ENCODE measurements around the gene RAB11FIP3. TPM values are rescaled to one million over a fixed set of nuclear protein-coding genes. Genes with fewer than 3 reads are reported as not detected.

Gene RAB11FIP3
- total RNA-seq, 1 experiment from 2014 or later = 37.1 TPM

GRCh38 chr16:454397-454940 lies 29.0 kb downstream of the RAB11FIP3 start:
- peaks cover 3% of the 10 kb centered on the region; the same call in 1 of the 2 replicates for H3K4me1 ChIP-seq (ENCODE audit: insufficient read depth, low read length)
- H2BK20ac ChIP-seq (ENCODE audit: low read depth, low read length, poor library complexity, severe bottlenecking) = no peak overlapping the region
- H3K4me3 Mint-ChIP-seq = no peak overlapping the region
- peaks cover 18 to 31% of the 10 kb centered on the region in 2 experiments for H3K4me1 Mint-ChIP-seq
- no peaks in the 10 kb centered on the region for H3K79me2 ChIP-seq (ENCODE audit: insufficient read depth, low read length)
- no peaks in the 10 kb centered on the region; a peak in 1 of 7 replicates for H3K36me3 Mint-ChIP-seq (ENCODE audit: insufficient read depth in 1 of 3, low read depth in 3 of 3)
- no peak overlapping the region for H3K4ac ChIP-seq (ENCODE audit: low read depth, low read length)
- H2AK5ac ChIP-seq (ENCODE audit: insufficient read length, low read length) = no peak overlapping the region
- no peak for DNase-seq
- no peak overlapping the region for H2AFZ ChIP-seq (ENCODE audit: low read length)
- H3K14ac ChIP-seq (ENCODE audit: insufficient read depth, low read length) = no peak overlapping the region
- H3K79me1 ChIP-seq (ENCODE audit: insufficient read depth, low read depth, low read length, poor library complexity, severe bottlenecking) = no peaks in the 10 kb centered on the region
- no peak overlapping the region for H3K4me2 ChIP-seq (ENCODE audit: insufficient read depth, insufficient read length, low read length)
- H3K23me2 ChIP-seq (ENCODE audit: insufficient read length, low read depth, low read length, poor library complexity, severe bottlenecking) = no peaks in the 10 kb centered on the region
- no peak overlapping the region for H2BK5ac ChIP-seq (ENCODE audit: insufficient read length, low read length)
- no peak overlapping the region for H2BK120ac ChIP-seq (ENCODE audit: low read depth, low read length, poor library complexity, severe bottlenecking)
- H3K23ac ChIP-seq (ENCODE audit: insufficient read length, low read depth, low read length) = no peak overlapping the region
- H2BK12ac ChIP-seq (ENCODE audit: insufficient read length, low read depth, low read length) = no peak overlapping the region
- peak overlapping the region; percentile 48 to 90 (median 86); a peak in 5 of 7 replicates for H3K27ac Mint-ChIP-seq
- H3K27me3 Mint-ChIP-seq (ENCODE audit: low read depth) = no peaks in the 10 kb centered on the region
- no peak overlapping the region for H4K8ac ChIP-seq (replicated peaks; ENCODE audit: insufficient read length, low read depth, low read length)
- no peaks in the 10 kb centered on the region for H3K27me3 ChIP-seq (ENCODE audit: insufficient read depth, low read length)
- no peaks in the 10 kb centered on the region for H3K9me3 Mint-ChIP-seq
- no peaks in the 10 kb centered on the region for H4K20me1 ChIP-seq (ENCODE audit: control insufficient read depth, insufficient read depth, insufficient read length)
- H3K9ac ChIP-seq (ENCODE audit: extremely low read depth, insufficient read length, low read length) = no peak overlapping the region
- H3K18ac ChIP-seq (ENCODE audit: insufficient read length, low read depth, low read length) = no peak overlapping the region
- no peak for TF ChIP-seq CTCF (conservative IDR thresholded peaks at IDR 0.05)
- no peak overlapping the region for H3K27ac ChIP-seq (ENCODE audit: insufficient read length, low read depth, low read length)
- no peak overlapping the region for H4K5ac ChIP-seq (ENCODE audit: insufficient read length, low read depth, low read length)
- H4K91ac ChIP-seq (ENCODE audit: insufficient read length, low read depth, low read length) = no peak overlapping the region
- no peak overlapping the region for H2BK15ac ChIP-seq (ENCODE audit: low read depth, low read length)
- no peak overlapping the region for H3K56ac ChIP-seq (ENCODE audit: insufficient read length, low read depth, low read length)
- H3K9me3 ChIP-seq (ENCODE audit: control insufficient read depth, low read depth, low read length) = no peaks in the 10 kb centered on the region
- no peak overlapping the region for H3T11ph ChIP-seq (ENCODE audit: low read length)
- WGBS (ENCODE audit: extremely low coverage, insufficient read length, low lambda C conversion rate) = no CpG with 5 or more reads among the region's 13 CpGs
